Activated T-cell treated with anti-CD3 and anti-CD28 coated beads for 1 hour (primary cell): ENCODE measurements around the gene ACTR6.

Experiments
- DNase-seq: peaks from one replicate; pipeline ENCODE4 v3.0.0-alpha.2; 2020; ENCODE audit warnings: low read depth

The ACTR6 gene

DNA sequence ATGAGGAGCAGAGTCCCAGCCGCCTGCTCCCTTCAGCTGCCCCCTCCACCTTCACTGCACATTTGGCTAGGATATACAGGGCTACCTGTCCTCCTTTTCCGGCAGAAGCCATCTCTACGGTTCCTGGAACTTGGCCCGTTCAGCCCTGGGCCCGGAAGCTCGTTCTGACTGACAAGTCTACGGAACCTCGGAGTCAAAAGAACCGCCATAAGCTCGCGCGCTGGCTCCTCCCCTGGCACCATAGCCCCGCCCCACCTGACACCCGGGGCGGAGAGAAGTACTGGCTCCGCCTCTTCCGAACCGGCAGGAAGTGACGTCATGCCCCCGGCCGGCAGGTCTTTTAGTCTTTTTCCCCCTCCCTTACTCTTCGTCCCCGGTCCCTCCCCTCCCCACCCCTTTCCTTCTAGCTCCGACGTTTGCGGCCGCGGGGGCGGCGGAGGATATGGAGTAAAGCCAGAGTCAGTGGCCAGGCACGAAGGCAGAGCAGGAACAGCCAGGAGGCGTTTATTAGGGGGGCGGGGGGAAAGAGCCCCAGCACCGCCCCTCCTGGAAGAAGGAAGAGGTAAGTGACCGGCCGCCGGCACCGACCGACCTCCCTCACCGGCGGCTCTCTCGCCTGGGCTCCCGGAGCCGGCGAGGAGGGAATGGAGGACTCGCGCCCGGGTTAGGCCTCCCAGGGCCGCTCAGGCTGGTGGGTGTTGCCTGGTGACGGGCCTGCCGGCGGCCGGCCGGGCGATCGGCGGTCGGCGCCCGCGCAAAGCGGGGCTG is 66.4 kb downstream of the ACTR6 start, which contains the start of the genes DEPDC4 and SCYL2:
Gene DEPDC4, minus strand, starts transcription at position 245 of the 768 bp plus-strand sequence. Its CDS starts 3 bp downstream, at position 242.
Gene SCYL2, plus strand, starts transcription at position 343 of the 768 bp plus-strand sequence. CDS start 15,794 bp downstream, outside the sequence.
- peak; percentile 92 for DNase-seq

GRCh38 chr12:100267603-100268281 is 67.1 kb downstream of the ACTR6 start:
- no peak for DNase-seq

- DNase-seq, result no peak
Measured at GRCh38 chr12:100268835-100269564, 68.4 kb downstream of the ACTR6 start.

DNA sequence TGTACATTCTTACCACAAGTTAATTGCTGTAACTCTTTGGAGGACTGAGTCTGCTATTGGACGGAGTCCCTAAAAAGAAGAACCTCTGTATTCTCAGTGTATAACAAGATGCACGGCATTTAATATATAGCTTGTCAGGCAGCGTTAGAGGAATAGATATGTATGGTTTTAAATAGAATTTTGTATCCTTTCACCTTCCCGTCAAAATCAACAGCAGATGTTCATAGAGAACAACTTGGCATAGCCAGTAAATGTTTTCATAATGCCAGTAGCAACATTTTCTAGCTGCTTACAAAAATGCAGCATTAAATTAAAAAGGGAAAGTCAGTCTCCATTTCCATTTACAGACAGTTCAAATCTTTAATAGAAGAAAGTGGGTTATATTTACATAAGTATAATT is 73.2 kb downstream of the ACTR6 start:
- DNase-seq, result no peak
